Ovary (tissue), 3 donors: ENCODE results near the gene SFMBT2.

Source experiments
- POLR2A ChIP-seq: fragments of 450-650 bp; IDR thresholded peaks from one replicate; pipeline ENCODE4 v1.6.1; 2017; ENCODE audit warnings: antibody characterized with exemption, mild to moderate bottlenecking, moderate library complexity
- TF ChIP-seq, protein P1 (sequence below), 3 donors: fragments of 450-650 bp in 2 of 3; fragments of 200-600 bp in 1 of 3; IDR thresholded peaks; one replicate each; pipeline versions ENCODE4 v1.5.1 to v1.8.0; 2016 to 2022; ENCODE audit warnings: antibody characterized with exemption in 3 of 3, mild to moderate bottlenecking in 1 of 3
- donor health status: DM: no; HTN: no; CAD: no.

DNA sequence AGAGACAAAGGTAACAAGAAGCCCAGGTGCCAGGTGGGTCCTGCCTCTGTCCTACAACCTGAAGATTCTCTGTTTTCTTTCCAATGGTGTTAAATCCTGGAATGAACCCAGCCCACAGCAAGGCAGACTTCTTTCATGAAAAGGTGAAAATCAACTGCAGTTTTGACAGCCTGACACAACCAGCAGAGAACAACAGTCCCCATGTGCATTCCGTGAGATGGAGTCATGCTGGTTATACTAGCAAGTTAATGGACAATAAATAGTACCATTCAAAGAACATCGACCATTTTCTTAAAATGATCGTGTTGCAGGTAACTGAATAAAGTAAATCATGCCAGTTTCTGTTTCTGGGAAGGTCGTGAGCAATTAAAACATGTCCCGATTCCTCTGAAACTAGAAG is 131.5 kb downstream of the SFMBT2 start:
- TF ChIP-seq, protein P1, sequence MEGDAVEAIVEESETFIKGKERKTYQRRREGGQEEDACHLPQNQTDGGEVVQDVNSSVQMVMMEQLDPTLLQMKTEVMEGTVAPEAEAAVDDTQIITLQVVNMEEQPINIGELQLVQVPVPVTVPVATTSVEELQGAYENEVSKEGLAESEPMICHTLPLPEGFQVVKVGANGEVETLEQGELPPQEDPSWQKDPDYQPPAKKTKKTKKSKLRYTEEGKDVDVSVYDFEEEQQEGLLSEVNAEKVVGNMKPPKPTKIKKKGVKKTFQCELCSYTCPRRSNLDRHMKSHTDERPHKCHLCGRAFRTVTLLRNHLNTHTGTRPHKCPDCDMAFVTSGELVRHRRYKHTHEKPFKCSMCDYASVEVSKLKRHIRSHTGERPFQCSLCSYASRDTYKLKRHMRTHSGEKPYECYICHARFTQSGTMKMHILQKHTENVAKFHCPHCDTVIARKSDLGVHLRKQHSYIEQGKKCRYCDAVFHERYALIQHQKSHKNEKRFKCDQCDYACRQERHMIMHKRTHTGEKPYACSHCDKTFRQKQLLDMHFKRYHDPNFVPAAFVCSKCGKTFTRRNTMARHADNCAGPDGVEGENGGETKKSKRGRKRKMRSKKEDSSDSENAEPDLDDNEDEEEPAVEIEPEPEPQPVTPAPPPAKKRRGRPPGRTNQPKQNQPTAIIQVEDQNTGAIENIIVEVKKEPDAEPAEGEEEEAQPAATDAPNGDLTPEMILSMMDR (IDR thresholded peaks at IDR 0.05) = no peak
- no peak for TF ChIP-seq POLR2A
